Gastroesophageal sphincter (tissue), 3 donors: ENCODE measurements around the gene PSMF1.

ENCODE experiments used
- CTCF ChIP-seq, 4 experiments: fragments of 200-600 bp in 2 of 4; fragments of 450-650 bp in 2 of 4; sonication (generic) in 1 of 4; IDR thresholded peaks; one replicate each; pipeline ENCODE4 v1.5.1; 2017 to 2019; ENCODE audit warnings: antibody characterized with exemption in 4 of 4, mild to moderate bottlenecking in 2 of 4, moderate library complexity in 2 of 4
- EP300 ChIP-seq: sonication (generic); formaldehyde crosslinking; IDR thresholded peaks from one replicate; pipeline ENCODE4 v1.6.1; 2017; ENCODE audit warnings: antibody characterized with exemption, mild to moderate bottlenecking
- POLR2AphosphoS5 ChIP-seq: sonication (generic); formaldehyde crosslinking; IDR thresholded peaks from one replicate; pipeline ENCODE4 v1.6.1; 2017; ENCODE audit warnings: antibody characterized with exemption

GRCh38 chr20:1184638-1185315, 66.4 kb downstream of the PSMF1 start, which contains the start of gene TMEM74B:
- no peak for TF ChIP-seq EP300
- no peak for TF ChIP-seq CTCF (IDR thresholded peaks at IDR 0.05)
- no peak for TF ChIP-seq POLR2AphosphoS5
